ENCODE data around the gene TCP10L.
"Not testable (repeated sequence)": the region's sequence is repeated elsewhere in the genome, so short reads cannot be mapped to it uniquely, and the experiment has no call there.

DNA sequence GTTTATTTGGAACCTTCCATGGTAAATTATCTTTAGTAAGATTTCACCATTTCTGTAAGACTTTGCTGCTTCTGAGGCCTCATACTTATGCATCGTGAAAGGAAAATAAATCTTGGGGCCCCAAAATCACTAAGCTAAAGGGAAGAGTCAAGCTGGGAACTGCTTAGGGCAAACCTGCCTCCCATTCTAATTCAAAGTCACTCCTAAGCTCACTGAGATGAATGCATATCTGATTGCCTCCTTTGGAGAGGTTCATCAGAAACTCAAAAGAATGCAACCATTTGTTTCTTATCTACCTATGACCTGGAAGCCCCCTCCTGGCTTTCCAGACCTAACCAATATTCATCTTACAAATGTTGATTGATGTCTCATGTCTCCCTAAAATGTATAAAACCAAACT is 23.8 kb downstream of the TCP10L start:
- not testable (repeated sequence) for TF ChIP-seq EZH2 (IDR thresholded peaks at IDR 0.05; ENCODE audit: insufficient read depth, low read length); CTCF (IDR thresholded peaks at IDR 0.05; ENCODE audit: insufficient read depth, low read depth, low read length)
